NCI-H1417 (cell line): ENCODE data around the gene NCOR1.
"Not testable (repeated sequence)": the region's sequence is repeated elsewhere in the genome, so short reads cannot be mapped to it uniquely, and the experiment has no call there.

ENCODE experiments used
- DNase-seq, 3 experiments: peaks; one replicate each; lab custom pipeline; 2025; lab: John Stamatoyannopoulos, UW

The NCOR1 gene

DNA sequence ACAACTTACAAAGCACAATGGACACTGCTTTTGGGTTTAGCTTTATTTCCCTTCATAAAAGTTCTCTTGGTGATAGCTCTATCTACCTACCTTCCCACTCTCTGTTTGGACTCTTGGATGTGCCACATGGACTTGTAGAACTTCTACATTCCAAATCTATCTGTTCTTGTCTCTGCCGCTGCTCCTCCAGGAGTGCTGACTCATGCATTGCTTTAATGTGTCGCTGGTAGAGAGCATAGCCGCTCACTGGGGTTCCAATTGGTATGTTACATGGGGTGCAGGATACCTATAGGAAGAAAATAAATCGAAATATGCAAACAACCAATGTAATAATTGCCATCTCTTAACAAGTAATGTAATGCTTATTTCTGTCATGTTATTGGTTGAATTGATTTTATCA is 123.6 kb downstream of the NCOR1 start:
- no peak for DNase-seq

GRCh38 chr17:16086957-16087356 is 128.4 kb downstream of the NCOR1 start:
- DNase-seq: no peak

GRCh38 chr17:16085066-16085699 is 130.2 kb downstream of the NCOR1 start:
- no peak for DNase-seq

- DNase-seq: no peak
Observed at GRCh38 chr17:16083223-16083622, 132.1 kb downstream of the NCOR1 start.

- DNase-seq: no peak
Observed at GRCh38 chr17:16081507-16082087, 133.7 kb downstream of the NCOR1 start.

- no peak for DNase-seq
Observed at GRCh38 chr17:16080366-16080765, 135.0 kb downstream of the NCOR1 start.

DNA sequence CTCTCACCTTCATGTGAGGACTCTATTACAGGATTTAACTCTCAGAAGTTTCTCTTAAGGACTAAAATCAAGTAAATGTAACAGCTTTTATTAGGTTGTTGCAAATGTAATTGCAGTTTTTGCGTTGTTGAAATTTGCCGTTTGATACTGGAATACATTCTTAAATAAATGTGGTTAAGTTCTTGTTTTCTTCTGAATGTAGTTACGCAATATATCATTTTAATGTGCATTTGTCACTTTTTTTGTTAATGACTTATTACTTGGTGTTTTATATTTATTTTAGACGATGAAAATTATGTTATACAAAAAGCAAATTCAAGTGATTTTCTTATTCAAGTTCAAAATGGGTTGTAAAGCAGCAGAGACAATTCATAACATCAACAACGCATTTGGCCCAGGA is 139.4 kb downstream of the NCOR1 start:
- DNase-seq: no peak

GRCh38 chr17:16074423-16074822 is 140.9 kb downstream of the NCOR1 start:
- DNase-seq: no peak

- DNase-seq: no peak
Observed at GRCh38 chr17:16073845-16074244, 141.5 kb downstream of the NCOR1 start.

DNA sequence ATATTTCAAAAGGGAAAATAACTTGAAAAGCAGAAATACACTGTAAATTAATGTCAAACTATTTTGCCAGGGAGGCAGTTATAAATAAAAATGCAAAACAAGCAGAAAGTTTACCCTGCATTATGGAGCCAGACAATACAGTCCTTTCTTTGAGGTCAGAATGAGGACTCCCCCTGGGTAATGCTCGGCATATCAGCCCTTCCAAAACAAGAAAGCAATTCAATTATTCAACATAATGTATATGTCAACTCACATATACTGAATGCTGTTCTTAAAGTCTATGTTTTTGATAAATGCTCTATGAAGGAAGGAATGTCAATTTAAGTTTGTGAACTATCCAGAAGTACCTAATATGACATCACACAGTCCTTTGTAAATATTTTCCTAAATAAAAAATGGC is 143.3 kb downstream of the NCOR1 start:
- DNase-seq: no peak

- DNase-seq: no peak
Observed at GRCh38 chr17:16068323-16068722, 147.0 kb downstream of the NCOR1 start.

DNA sequence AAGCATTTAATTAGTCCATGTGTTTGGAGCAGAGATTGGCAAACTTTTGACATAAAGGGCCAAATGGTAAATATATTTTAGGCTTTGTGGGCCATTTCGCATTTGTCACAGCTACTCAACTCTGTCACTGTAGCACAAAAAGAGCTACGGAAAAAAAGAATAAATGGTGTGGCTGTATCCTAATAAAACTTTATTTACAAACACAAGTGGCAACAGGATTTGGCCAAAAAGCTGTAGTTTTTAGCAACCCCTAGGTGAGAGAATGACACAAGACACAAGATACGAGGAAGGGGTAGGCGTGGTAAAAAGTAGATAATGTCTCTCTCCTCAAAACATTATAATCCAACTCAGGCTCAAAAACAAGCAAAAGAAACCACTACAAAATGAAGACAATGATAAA is 149.2 kb downstream of the NCOR1 start:
- DNase-seq: no peak

GRCh38 chr17:16061631-16062030 is 153.7 kb downstream of the NCOR1 start:
- DNase-seq: no peak

- not testable (repeated sequence) for DNase-seq
Observed at GRCh38 chr17:16055139-16055538, 160.2 kb downstream of the NCOR1 start.

GRCh38 chr17:16052486-16052885 is 162.8 kb downstream of the NCOR1 start:
- DNase-seq: no peak

DNA sequence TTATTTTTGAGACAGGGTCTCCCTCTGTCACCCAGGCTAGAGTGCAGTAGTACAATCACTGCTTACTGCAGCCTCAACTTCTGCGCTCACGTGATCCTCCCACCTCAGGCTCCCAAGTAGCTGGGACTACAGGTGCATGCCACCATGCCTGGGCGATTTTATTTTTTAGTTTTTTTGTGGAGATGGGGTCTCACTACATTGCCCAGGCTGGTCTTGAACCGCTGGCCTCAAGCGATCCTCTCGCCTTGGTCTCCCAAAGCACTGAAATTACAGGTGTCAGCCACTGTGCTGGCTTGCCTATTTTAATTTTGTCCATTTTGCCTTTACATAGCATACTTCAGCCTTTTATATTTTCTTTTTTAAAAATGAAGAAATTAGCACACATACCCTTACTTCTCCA is 164.5 kb downstream of the NCOR1 start:
- DNase-seq: no peak

DNA sequence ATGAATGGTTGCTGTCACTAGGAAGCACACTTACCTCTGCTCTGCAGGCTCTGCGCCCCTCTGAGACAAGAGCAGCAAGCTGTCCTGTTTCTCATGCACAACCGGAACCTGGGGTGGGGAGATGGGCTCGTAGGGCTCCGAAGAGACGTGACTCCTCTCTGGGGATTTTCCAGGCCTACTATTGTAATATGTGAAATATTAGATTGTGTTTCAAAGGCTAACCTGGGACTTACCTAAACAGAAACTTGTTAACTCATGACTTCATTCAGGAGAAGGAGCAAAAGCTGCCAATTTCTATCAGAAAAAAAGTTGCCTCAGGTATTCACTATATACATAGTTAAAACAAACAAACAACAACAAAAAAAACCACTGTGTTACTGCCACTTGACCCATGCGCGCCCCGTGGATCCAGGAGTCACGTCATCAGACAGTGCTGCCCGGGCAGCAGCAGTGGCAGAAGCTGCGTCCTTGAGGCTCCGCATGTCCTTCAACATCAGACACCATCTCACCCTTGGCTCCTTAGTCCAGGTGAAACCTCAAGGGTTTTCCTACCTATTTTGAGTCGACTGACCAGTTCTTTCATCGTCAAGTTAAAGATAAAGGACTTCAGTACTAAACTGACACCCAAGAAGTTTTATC is 166.4 kb downstream of the NCOR1 start:
- no peak for DNase-seq

DNA sequence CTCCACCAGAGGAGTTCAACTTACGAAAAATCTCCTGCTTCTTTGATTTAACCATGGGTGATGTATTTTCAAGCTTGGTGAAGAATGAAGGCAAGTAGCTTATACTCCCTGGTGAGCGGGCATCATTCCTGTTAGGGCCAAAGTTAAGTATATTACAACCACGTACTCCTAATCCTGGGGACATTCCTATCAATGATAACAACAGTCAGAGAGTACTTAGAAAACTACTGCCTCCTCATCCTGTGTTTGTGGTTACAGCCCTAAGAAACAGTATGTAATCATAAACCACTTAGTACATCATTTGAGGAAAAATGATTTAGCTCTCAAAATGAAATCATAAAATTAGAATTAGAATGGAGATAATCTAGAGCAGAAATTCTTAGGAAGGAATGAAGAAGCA is 168.4 kb downstream of the NCOR1 start:
- DNase-seq: no peak

DNA sequence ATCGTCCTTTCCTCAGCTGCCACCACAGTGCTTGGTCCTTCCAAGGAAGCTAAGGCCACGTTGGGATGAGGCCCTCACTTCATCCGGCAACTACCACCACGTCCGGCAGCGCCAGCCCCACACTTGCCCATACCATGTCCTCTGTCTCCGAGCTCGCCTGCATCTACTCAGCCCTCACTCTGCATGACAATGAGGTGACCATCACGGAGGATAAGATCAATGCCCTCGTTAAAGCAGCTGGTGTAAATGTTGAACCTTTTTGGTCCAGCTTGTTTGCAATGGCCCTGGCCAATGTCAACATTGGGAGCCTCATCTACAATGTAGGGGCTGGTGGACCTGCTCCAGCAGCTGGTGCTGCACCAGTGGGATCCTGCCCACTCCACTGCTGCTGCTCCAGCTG is 170.8 kb downstream of the NCOR1 start:
- no peak for DNase-seq

- no peak for DNase-seq
Observed at GRCh38 chr17:16040710-16041251, 174.6 kb downstream of the NCOR1 start.

DNA sequence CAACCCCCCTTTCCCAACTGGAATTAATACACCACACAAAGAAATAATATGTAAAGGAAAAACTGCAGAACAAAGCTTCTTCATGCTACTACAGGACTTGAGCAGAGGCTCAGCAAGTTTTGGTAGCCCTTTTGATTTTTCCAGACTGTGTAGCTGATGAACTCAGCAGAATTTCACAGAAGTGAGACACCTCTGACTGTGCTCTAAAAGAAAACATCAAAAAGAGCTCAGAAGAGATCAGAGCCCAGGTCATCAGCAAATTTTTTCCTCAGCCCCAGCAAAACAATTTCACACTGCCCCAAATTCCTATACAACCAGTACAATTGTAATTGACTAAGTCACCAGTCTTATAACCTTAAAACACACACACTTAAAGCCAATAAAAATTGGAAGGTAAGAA is 177.7 kb downstream of the NCOR1 start:
- DNase-seq: no peak

DNA sequence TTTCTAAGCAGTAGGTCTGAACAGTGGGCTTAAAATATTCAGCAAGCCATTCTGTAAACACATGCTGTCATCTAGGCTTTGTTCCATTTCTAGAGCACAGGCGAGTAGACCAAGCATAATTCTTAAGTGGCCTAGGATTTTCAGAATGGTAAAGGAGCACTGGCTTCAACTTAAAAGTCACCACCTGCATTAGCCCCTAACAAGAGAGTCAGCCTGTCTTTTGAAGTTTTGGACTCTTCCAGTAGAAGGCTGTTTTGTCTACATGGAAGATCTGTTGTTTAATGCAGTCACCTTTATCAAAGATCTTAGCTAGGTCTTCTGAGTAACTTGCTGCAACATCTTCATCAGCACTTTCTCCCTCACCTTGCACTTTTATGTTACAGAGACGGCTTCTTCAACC is 179.1 kb downstream of the NCOR1 start:
- no peak for DNase-seq

GRCh38 chr17:16033729-16034349 is 181.5 kb downstream of the NCOR1 start:
- DNase-seq: no peak
